ENCODE measurements around the gene FLOT1. TPM values are rescaled to one million over a fixed set of nuclear protein-coding genes. Genes with fewer than 3 reads are reported as not detected.

FLOT1 gene
- total RNA-seq, 1 experiment from 2014 or later = 111 TPM

DNA sequence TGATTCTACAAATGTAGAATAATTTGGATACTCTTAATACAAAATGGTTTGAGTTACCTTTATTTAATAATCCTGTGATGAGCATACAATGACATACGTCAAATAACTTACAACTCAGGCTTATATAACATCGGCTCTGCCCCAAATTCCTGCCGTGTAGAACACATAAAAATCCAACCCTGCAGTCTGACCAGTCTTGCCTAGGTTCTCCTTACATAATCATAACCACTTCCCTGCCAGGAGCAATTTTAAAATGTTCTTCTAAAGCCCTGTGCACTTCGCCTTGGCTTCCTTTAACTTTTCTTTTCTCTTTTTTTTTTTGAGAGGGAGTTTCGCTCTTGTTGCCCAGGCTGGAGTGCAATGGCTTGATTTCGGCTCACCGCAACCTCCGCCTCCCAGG, 18.1 kb upstream of the FLOT1 start:
- H2BK20ac ChIP-seq (ENCODE audit: low read depth, low read length, poor library complexity, severe bottlenecking) = no peak overlapping the region
- H3K4ac ChIP-seq (ENCODE audit: low read depth, low read length) = no peak overlapping the region
- no peaks in the 10 kb centered on the region; a peak in 1 of 7 replicates for H3K36me3 Mint-ChIP-seq (ENCODE audit: insufficient read depth in 1 of 3, low read depth in 3 of 3)
- H2AFZ ChIP-seq (ENCODE audit: low read length) = no peak overlapping the region
- no peak overlapping the region for H2BK15ac ChIP-seq (ENCODE audit: low read depth, low read length)
- H3K9me3 Mint-ChIP-seq = no peaks in the 10 kb centered on the region
- H4K8ac ChIP-seq (replicated peaks; ENCODE audit: insufficient read length, low read depth, low read length) = no peak overlapping the region
- no CpG with 5 or more reads among the region's 8 CpGs for WGBS (ENCODE audit: extremely low coverage, insufficient read length, low lambda C conversion rate)
- no peak overlapping the region for H4K91ac ChIP-seq (ENCODE audit: insufficient read length, low read depth, low read length)
- no peaks in the 10 kb centered on the region for H4K20me1 ChIP-seq (ENCODE audit: control insufficient read depth, insufficient read depth, insufficient read length)
- H3K9me3 ChIP-seq (ENCODE audit: control insufficient read depth, low read depth, low read length) = no peaks in the 10 kb centered on the region
- no peak for DNase-seq
- H3K9ac ChIP-seq (ENCODE audit: extremely low read depth, insufficient read length, low read length) = no peak overlapping the region
- H3K14ac ChIP-seq (ENCODE audit: insufficient read depth, low read length) = no peak overlapping the region
- H3K4me3 Mint-ChIP-seq = no peak overlapping the region
- H2BK120ac ChIP-seq (ENCODE audit: low read depth, low read length, poor library complexity, severe bottlenecking) = no peak overlapping the region
- H2BK5ac ChIP-seq (ENCODE audit: insufficient read length, low read length) = no peak overlapping the region
- no peak overlapping the region for H4K5ac ChIP-seq (ENCODE audit: insufficient read length, low read depth, low read length)
- H3K23ac ChIP-seq (ENCODE audit: insufficient read length, low read depth, low read length) = no peak overlapping the region
- H3K4me1 ChIP-seq (ENCODE audit: insufficient read depth, low read length) = peaks cover 11% of the 10 kb centered on the region; the same call in 1 of the 2 replicates
- no peaks in the 10 kb centered on the region for H3K27me3 Mint-ChIP-seq (ENCODE audit: low read depth)
- no peaks in the 10 kb centered on the region for H3K79me1 ChIP-seq (ENCODE audit: insufficient read depth, low read depth, low read length, poor library complexity, severe bottlenecking)
- no peaks in the 10 kb centered on the region for H3K23me2 ChIP-seq (ENCODE audit: insufficient read length, low read depth, low read length, poor library complexity, severe bottlenecking)
- no peak overlapping the region for H3K4me2 ChIP-seq (ENCODE audit: insufficient read depth, insufficient read length, low read length)
- no peak overlapping the region for H2BK12ac ChIP-seq (ENCODE audit: insufficient read length, low read depth, low read length)
- H3K27ac Mint-ChIP-seq = no peak overlapping the region; a peak in 2 of 7 replicates
- TF ChIP-seq, protein P1, sequence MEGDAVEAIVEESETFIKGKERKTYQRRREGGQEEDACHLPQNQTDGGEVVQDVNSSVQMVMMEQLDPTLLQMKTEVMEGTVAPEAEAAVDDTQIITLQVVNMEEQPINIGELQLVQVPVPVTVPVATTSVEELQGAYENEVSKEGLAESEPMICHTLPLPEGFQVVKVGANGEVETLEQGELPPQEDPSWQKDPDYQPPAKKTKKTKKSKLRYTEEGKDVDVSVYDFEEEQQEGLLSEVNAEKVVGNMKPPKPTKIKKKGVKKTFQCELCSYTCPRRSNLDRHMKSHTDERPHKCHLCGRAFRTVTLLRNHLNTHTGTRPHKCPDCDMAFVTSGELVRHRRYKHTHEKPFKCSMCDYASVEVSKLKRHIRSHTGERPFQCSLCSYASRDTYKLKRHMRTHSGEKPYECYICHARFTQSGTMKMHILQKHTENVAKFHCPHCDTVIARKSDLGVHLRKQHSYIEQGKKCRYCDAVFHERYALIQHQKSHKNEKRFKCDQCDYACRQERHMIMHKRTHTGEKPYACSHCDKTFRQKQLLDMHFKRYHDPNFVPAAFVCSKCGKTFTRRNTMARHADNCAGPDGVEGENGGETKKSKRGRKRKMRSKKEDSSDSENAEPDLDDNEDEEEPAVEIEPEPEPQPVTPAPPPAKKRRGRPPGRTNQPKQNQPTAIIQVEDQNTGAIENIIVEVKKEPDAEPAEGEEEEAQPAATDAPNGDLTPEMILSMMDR (conservative IDR thresholded peaks at IDR 0.05) = no peak
- H3K4me1 Mint-ChIP-seq = peaks cover 38 to 51% of the 10 kb centered on the region in 2 experiments
- no peaks in the 10 kb centered on the region for H3K27me3 ChIP-seq (ENCODE audit: insufficient read depth, low read length)
- H3K56ac ChIP-seq (ENCODE audit: insufficient read length, low read depth, low read length) = no peak overlapping the region
- H3K27ac ChIP-seq (ENCODE audit: insufficient read length, low read depth, low read length) = no peak overlapping the region
- no peak overlapping the region for H3K18ac ChIP-seq (ENCODE audit: insufficient read length, low read depth, low read length)
- H3T11ph ChIP-seq (ENCODE audit: low read length) = no peak overlapping the region
- H2AK5ac ChIP-seq (ENCODE audit: insufficient read length, low read length) = no peak overlapping the region
- no peaks in the 10 kb centered on the region for H3K79me2 ChIP-seq (ENCODE audit: insufficient read depth, low read length)

Data from H9 (cell line).